GM21423 (cell line): ENCODE results near the gene SLC3A2.
"Not testable (repeated sequence)": the region's sequence is repeated elsewhere in the genome, so short reads cannot be mapped to it uniquely, and the experiment has no call there.

Experiments
- ATAC-seq: cut with Tn5 transposase; IDR thresholded peaks from one replicate; pipeline ENCODE4 v1.9.1; 2021; ENCODE audit warnings: mild to moderate bottlenecking, moderate library complexity; ENCODE audit not compliant: unreplicated experiment

Gene SLC3A2

DNA sequence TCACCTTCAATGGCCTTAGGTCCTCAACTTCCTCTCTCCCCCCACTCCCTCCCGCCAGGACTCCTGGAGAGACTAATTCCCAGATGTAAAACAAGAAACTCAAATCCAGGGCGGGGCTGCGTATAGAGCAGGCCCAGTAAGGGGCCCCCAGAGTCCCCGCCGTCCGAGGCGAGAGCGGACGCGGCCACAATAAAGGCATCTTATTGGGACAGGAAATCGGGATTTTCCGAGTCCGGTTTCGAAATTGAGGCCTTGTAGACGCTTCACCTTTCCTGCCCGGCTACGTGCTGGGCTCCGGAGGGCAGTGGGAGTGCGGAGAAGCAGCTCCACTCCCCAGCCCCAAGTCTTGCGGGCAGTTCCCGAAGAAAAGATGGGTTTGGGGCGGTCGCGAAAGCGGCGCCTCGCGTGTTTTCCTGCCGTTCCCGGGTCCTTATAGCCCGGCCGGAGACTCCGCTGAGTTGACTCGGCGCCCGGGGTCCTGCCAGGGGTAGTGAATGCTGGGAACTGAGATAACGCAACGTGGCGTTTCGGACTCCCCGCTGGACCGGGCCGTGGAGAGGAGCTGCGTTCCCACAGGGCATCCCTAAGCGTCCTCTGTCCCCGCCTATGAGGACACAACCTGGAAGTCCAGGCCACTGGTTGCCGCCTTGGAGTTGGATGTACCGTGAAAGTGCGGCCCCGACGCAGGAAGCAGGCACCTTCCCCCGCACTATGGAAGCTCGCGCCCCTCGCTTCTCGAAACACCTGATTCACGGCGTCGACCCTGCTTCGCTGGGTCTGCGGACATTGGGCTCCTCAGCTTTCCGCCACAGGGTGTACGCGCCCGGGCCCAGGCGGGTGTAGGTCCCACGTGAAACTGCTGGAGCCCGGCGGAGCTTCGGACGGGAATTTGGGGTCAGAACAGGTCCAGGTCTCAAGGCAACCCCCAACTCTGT is 45.3 kb downstream of the SLC3A2 start:
- no peak for ATAC-seq

DNA sequence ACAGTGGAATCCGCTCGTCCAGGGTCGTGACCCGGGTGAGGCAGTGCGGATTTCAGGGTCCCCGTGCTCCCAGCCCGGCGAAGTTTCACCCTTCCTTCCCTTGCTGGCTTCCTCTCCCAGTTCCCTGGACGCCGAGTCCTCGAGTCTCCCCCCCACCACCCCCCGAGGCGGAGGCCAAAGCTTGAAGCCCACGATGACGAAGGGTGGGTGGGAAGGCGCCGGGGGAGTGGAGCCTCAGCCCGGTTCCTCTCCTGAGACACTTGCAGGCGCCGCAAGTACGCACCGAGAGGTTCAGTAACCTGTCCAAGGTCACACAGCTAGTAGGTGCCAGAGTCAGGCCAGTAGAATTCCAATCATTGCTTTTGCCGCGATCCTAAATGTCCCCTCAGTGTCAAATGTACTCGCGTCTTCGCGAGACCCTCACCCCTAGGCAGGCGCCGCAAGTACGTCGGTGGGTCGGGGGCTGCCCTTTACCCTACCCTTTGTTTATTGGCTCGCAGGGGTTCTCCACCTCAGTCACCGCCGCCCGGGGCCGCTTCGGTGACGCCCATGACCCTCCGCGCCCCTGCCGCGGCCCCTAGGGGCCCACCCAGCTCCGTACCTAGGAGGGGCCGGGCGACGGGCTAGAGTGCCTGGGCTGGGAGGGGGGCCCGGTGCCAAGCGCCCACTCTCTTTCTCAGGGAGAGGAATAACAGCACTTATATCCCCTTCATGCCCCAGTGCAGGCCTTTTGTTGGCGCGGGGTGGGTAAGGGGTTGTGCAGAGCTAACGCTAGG is 46.2 kb downstream of the SLC3A2 start:
- ATAC-seq = no peak

DNA sequence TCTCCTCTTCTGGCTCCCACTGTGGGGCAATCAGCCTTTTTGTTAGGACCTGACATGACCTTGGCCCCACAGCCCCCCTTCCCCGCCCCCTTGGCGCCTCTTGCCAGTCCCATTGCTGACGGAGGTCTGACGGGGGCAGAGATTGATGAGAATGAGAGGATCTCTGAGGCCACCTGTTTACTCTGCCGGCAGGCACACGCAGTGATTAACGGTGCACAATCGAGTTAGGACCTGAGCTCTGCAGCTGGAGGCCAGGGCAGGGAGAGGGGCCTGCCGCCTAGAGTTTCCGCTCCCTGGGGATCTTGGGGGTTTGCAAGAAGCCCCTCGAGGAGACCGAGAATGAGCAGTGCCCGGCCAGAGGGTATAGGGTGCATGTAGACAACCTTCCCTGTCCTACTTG is 47.3 kb downstream of the SLC3A2 start:
- ATAC-seq = no peak

- ATAC-seq = no peak
These were observed 49.5 kb downstream of the SLC3A2 start for GRCh38 chr11:62930157-62930556.

GRCh38 chr11:62930666-62931065 is 50.0 kb downstream of the SLC3A2 start:
- ATAC-seq = no peak

DNA sequence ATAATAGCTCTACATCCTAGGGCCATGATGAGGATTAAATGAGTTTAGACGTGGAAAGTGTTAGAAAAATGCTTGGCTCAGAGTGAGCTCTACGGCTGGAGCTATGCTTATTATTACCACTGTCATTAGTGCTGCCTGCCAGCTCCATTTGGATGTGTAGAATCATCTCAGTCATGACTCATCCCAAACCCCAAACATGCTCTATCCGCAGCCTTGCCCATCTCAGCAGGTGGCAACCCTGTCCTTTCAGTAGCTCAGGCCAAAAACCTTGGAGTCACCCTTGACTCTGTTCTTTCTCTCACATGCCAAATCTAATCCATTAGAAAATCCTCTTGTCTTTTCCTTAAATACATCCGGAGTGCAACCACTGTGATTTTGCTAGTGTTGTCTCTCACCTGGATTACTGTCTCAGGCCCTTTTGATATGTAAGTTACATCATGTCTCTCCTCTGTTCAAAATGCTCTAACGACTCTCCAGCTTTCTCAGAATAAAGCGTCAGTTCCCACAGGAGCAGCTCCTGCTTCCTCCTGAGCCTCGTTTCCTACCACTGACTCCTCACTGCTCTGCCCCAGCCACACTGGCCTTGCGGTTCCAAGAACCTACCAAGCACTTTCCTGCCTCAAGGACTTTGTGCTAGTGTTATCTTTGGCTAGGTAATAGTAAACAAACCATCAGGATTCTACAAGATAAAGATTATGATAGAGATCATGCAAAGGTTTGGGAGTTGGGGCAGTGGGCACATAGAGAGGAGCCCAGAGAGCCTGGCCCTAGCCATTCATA is 51.0 kb downstream of the SLC3A2 start:
- no peak for ATAC-seq

GRCh38 chr11:62933285-62933684 is 52.6 kb downstream of the SLC3A2 start:
- no peak for ATAC-seq

- ATAC-seq = no peak
These were observed 53.2 kb downstream of the SLC3A2 start for GRCh38 chr11:62933750-62934495.

GRCh38 chr11:62934496-62934785 is 53.7 kb downstream of the SLC3A2 start:
- no peak for ATAC-seq

DNA sequence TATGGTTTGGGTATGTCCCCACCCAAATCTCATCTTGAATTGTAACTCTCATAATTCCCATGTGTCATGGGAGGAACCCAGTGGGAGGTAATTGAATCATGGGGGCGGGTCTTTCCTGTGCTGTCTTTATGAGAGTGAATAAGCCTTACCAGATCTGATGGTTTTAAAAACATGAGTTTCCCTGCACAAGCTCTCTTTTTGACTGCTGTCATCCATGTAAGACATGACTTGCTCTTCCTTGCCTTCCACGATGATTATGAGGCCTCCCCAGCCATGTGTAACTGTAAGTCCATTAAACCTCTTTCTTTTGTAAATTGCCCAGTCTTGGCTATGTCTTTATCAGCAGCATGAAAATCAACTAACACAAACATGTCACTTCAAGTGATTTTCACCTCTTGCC is 56.8 kb downstream of the SLC3A2 start:
- ATAC-seq = not testable (repeated sequence)
